HL-60/S4 treated with retinoic acid at 250 ng/mL for 4 days and 3 days (cell line): ENCODE data around the gene NSUN7.

Experiments
- in situ Hi-C: fragments of 300-500 bp; cut with MboI; formaldehyde crosslinking; loops from 2 replicates; pipeline ENCODE4 v1.7.0; 2022; ENCODE audit warnings: low sequenced_read_pairs

The NSUN7 gene

GRCh38 chr4:40733752-40734151 lies 16.0 kb upstream of the NSUN7 start:
- in situ Hi-C loops: no loop called here

- in situ Hi-C loops: no loop called here
These were observed 15.3 kb upstream of the NSUN7 start for GRCh38 chr4:40734497-40734896.

GRCh38 chr4:40736910-40737309 lies 12.8 kb upstream of the NSUN7 start:
- in situ Hi-C loops: no loop called here

GRCh38 chr4:40737879-40738278 lies 11.9 kb upstream of the NSUN7 start:
- in situ Hi-C loops: no loop called here

- in situ Hi-C loops: no loop called here
These were observed 10.4 kb upstream of the NSUN7 start for GRCh38 chr4:40739347-40739746.

- in situ Hi-C loops: no loop called here
These were observed 5.5 kb upstream of the NSUN7 start for GRCh38 chr4:40744218-40744617.

- in situ Hi-C loops: no loop called here
These were observed 4.3 kb upstream of the NSUN7 start for GRCh38 chr4:40745285-40745984.

- in situ Hi-C loops: no loop called here
These were observed 2.4 kb upstream of the NSUN7 start for GRCh38 chr4:40747207-40747835.

GRCh38 chr4:40750461-40751258 lies 905 bp downstream of the NSUN7 start:
- in situ Hi-C loops: no loop called here

- in situ Hi-C loops: no loop called here
These were observed 5.9 kb downstream of the NSUN7 start for GRCh38 chr4:40755616-40756015.

GRCh38 chr4:40763228-40763716 lies 13.5 kb downstream of the NSUN7 start:
- in situ Hi-C loops: no loop called here

GRCh38 chr4:40769266-40769665 lies 19.5 kb downstream of the NSUN7 start:
- in situ Hi-C loops: no loop called here

GRCh38 chr4:40778090-40778489 lies 28.3 kb downstream of the NSUN7 start:
- in situ Hi-C loops: no loop called here

- in situ Hi-C loops: no loop called here
These were observed 33.1 kb downstream of the NSUN7 start for GRCh38 chr4:40782876-40783275.

- in situ Hi-C loops: no loop called here
These were observed 36.0 kb downstream of the NSUN7 start for GRCh38 chr4:40785727-40786126.

- in situ Hi-C loops: no loop called here
These were observed 38.6 kb downstream of the NSUN7 start for GRCh38 chr4:40788331-40788730.

GRCh38 chr4:40789031-40789430 lies 39.3 kb downstream of the NSUN7 start:
- in situ Hi-C loops: no loop called here

GRCh38 chr4:40789771-40790170 lies 40.0 kb downstream of the NSUN7 start:
- in situ Hi-C loops: no loop called here

GRCh38 chr4:40800064-40800463 lies 50.3 kb downstream of the NSUN7 start:
- in situ Hi-C loops: no loop called here

GRCh38 chr4:40804598-40804997 lies 54.8 kb downstream of the NSUN7 start:
- in situ Hi-C loops: no loop called here

- in situ Hi-C loops: no loop called here
These were observed 59.2 kb downstream of the NSUN7 start for GRCh38 chr4:40808926-40809457.
